GOT3 (cell line): Measurements from ENCODE around the gene TRIM4.
"Not testable (repeated sequence)": the region's sequence is repeated elsewhere in the genome, so short reads cannot be mapped to it uniquely, and the experiment has no call there.

Experiments
- DNase-seq: peaks from one replicate; lab custom pipeline; 2025; ENCODE audit warnings: mixed read lengths; lab: John Stamatoyannopoulos, UW

TRIM4 gene

GRCh38 chr7:99920149-99920548, 819 bp upstream of the TRIM4 start:
- no peak for DNase-seq

DNA sequence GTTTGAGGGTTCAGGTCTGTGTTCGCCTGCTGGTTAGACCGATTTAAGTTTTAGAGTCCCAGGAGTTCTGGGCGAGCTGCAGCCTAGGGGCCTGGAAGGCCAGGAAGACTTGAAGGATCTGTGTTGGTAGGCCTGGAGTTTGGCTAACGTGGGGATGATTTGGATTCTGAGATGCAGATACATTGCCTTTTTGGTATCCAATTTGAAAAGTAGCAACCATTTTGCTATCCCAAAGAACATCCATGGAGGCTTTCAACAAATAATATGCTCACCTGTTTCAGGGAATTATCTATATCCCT, 433 bp upstream of the TRIM4 start:
- DNase-seq = no peak

DNA sequence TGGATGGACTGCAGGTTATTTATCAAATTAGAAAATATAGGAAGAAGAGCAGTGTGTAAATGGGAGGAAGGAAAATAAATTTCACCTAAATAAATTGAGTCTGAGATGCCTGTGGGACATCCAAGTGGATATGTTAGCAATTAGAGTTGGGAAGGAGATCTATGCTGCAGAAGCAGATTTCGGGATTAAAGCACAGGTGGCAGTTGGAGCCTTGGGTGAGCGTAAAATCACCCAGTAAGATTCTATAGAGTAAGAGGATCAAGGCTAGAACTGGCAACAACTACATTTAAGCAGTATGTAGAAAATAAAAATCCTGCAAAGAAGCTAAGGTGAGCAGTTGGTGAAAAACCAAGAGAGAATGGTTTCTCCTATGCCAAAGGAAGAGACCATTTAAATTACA, 8.4 kb downstream of the TRIM4 start:
- DNase-seq = no peak

GRCh38 chr7:99901581-99901980, 17.7 kb downstream of the TRIM4 start:
- no peak for DNase-seq

- no peak for DNase-seq
Observed at GRCh38 chr7:99899830-99900519, 19.4 kb downstream of the TRIM4 start.

GRCh38 chr7:99898836-99899235, 20.5 kb downstream of the TRIM4 start:
- DNase-seq = no peak

DNA sequence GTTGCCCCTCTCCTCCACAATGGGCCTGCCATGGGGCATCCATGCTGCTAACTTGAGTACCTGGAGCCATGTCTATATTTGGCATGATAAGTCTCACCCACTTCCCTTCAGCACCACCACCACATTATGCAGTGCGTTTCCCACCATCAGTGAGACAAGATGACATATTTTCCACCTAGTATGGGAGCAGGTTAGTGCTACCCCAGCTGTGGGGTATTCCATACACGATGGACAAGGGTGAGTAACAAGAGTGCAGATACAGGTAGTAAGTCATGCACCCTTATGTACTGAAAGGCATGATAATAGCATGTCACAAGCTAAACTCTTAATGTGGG, 21.3 kb downstream of the TRIM4 start:
- DNase-seq = no peak

GRCh38 chr7:99897322-99898022, 21.9 kb downstream of the TRIM4 start:
- no peak for DNase-seq

GRCh38 chr7:99894738-99895137, 24.6 kb downstream of the TRIM4 start:
- DNase-seq = no peak

DNA sequence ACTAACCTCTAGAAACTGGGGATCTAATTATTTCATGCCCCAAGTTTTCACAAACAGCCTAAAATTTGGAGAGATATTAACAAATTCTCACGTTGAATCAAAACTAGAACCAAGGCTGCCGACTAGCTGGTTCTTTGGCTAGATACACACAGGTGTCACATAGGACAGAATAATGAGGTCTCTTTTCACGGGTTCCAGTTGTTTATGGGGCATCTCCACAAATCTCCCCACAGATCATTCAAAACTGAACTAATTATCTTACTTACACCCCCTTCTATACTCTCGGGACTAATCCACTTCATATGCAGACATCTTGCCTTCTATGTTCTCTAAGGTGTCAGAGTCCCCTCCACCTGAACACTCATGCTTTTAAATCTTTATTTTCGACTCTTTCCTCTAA, 26.1 kb downstream of the TRIM4 start:
- DNase-seq = no peak

DNA sequence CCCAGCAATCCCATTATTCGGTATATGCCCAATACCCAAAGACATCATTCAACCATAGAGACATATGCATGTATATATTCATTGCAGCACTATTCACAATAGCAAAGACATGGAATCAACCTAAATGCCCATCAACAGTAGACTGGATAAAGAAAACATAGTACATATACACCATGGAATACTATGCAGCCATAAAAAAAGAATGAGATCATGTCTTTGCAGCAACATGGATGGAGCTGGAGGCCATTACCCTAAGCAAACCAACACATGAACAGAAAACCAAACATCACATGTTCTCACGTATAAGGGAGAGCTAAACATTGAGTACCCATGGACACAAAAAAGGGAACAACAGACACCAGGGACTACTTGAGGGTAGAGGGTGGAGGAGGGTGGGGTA, 29.0 kb downstream of the TRIM4 start:
- not testable (repeated sequence) for DNase-seq

DNA sequence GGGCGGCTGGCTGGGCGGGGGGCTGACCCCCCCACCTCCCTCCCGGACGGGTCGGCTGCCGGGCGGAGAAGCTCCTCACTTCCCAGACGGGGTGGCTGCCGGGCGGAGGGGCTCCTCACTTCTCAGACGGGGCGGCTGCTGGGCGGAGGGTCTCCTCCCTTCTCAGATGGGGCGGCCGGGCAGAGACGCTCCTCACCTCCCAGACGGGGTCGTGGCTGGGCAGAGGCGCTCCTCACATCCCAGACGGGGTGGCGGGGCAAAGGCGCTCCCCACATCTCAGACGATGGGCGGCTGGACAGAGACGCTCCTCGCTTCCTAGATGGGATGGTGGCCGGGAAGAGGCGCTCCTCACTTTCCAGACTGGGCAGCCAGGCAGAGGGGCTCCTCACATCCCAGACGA, 31.0 kb downstream of the TRIM4 start:
- DNase-seq = not testable (repeated sequence)

DNA sequence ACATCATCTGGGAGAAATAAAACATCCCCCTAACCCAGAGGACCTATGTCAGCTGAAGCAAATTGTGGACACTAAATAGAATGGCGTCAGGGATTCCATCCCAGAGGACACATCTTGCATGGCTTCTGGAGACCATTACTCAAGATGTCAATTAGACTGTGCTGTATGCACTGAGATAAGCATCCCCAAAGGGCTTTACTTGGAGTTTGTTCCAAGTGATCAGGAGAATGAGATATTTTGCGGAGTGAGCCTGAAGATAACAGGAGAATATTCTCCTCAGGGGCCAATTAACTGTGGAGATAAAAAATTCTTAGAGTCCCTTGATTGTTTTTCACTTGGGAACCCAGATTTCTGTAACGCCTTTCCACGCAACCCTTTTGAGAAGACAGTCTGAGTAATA, 38.0 kb downstream of the TRIM4 start:
- no peak for DNase-seq

DNA sequence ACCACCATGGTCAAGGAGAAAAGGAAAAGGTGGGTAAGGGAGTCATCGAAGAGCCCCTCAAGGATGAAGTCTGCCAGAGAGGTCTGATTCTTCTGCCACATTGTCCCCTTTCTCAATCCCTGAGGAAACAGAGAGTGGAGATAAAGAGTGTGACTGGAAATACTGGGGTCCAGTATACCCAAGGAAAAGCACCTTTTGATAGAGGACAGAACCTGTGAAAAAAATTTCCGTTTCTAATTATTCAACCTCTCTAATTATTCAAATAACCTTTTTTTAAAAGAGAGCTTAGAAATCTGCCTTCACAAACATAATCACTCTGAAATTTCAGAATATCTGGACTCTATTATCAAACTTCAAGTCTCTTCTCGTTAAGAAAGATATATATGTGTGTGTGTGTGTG, 42.4 kb downstream of the TRIM4 start, which contains the start of gene OR2AE1:
OR2AE1 (minus strand) TSS at position 101 of the 400 bp plus-strand sequence; CDS start at position 101, 0 bp downstream.
- DNase-seq = no peak

DNA sequence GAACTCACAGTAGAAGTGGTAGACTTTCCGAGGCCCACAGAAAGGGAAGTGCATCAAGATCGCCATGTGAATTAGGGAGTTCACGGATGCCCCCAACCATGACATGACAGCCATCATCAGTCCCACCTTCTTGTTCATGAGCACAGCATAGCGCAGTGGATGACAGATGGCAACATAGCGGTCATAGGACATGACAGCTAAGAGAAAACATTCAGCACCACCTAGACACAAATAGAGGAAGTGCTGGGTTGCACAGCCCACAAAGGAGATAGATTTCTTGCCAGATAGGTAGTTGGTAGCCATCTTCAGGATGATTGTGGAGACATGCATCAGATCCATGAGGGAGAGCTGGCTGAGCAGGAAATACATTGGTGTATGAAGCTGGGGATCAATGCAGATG, 42.8 kb downstream of the TRIM4 start:
- no peak for DNase-seq

GRCh38 chr7:99868246-99868645, 51.1 kb downstream of the TRIM4 start:
- no peak for DNase-seq

DNA sequence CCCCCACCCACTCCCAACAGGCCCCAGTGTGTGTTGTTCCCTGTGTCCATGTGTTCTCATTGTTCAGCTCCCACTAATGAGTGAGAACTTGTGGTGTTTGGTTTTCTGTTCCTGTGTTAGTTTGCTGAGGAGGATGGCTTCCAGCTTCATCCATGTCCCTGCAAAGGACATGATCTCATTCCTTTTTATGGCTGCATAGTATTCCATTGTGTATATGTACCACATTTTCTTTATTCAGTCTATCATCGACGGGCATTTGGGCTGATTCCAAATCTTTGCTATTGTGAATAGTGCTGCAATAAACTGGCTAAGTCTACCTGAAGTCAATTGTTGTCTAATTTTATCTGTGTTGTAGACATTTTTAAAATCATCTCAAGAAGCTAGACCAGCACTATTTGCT, 51.9 kb downstream of the TRIM4 start:
- not testable (repeated sequence) for DNase-seq

- DNase-seq = no peak
Observed at GRCh38 chr7:99863847-99864440, 55.4 kb downstream of the TRIM4 start.

- peak; percentile 33 for DNase-seq
Observed at GRCh38 chr7:99860281-99861127, 58.8 kb downstream of the TRIM4 start.

GRCh38 chr7:99855236-99855635, 64.1 kb downstream of the TRIM4 start:
- no peak for DNase-seq

GRCh38 chr7:99848420-99849216, 70.7 kb downstream of the TRIM4 start:
- no peak for DNase-seq

- DNase-seq = no peak
Observed at GRCh38 chr7:99844328-99844727, 75.0 kb downstream of the TRIM4 start.
